ENCODE results near the gene LPIN3.

LPIN3 gene

GRCh38 chr20:41394931-41395666, 54.5 kb downstream of the LPIN3 start:
- DNase-seq: no peak

- no peak for DNase-seq
Measured at GRCh38 chr20:41395667-41396664, 55.3 kb downstream of the LPIN3 start.

GRCh38 chr20:41398408-41398807, 57.8 kb downstream of the LPIN3 start:
- no peak for DNase-seq

GRCh38 chr20:41403604-41404003, 63.0 kb downstream of the LPIN3 start:
- DNase-seq: no peak

- DNase-seq: no peak
Measured at GRCh38 chr20:41405436-41405835, 64.8 kb downstream of the LPIN3 start.

- DNase-seq: no peak
Measured at GRCh38 chr20:41406353-41406752, 65.7 kb downstream of the LPIN3 start.

- no peak for DNase-seq
Measured at GRCh38 chr20:41406896-41407444, 66.3 kb downstream of the LPIN3 start.

GRCh38 chr20:41407607-41408006, 67.0 kb downstream of the LPIN3 start:
- no peak for DNase-seq

- no peak for DNase-seq
Measured at GRCh38 chr20:41408156-41408794, 67.7 kb downstream of the LPIN3 start.

GRCh38 chr20:41408986-41409385, 68.4 kb downstream of the LPIN3 start:
- DNase-seq: no peak
